GM12875 (cell line): ENCODE measurements around the gene ANKRD23.
A peak's percentile ranks its signal among the peaks of the same experiment; 100 is the strongest.

Source experiments
- H3K4me3 ChIP-seq: one replicate; pipeline ENCODE4 v1.5.1; 2011; ENCODE audit warnings: low read depth, low read length, control low read depth
- TF ChIP-seq, protein P1 (sequence below): IDR thresholded peaks from 2 replicates; pipeline ENCODE4 v1.5.1; 2011; ENCODE audit warnings: low read depth, mild to moderate bottlenecking, control low read depth, inconsistent platforms, low read length, moderate library complexity, borderline replicate concordance; ENCODE audit not compliant: insufficient read depth

The ANKRD23 gene

DNA sequence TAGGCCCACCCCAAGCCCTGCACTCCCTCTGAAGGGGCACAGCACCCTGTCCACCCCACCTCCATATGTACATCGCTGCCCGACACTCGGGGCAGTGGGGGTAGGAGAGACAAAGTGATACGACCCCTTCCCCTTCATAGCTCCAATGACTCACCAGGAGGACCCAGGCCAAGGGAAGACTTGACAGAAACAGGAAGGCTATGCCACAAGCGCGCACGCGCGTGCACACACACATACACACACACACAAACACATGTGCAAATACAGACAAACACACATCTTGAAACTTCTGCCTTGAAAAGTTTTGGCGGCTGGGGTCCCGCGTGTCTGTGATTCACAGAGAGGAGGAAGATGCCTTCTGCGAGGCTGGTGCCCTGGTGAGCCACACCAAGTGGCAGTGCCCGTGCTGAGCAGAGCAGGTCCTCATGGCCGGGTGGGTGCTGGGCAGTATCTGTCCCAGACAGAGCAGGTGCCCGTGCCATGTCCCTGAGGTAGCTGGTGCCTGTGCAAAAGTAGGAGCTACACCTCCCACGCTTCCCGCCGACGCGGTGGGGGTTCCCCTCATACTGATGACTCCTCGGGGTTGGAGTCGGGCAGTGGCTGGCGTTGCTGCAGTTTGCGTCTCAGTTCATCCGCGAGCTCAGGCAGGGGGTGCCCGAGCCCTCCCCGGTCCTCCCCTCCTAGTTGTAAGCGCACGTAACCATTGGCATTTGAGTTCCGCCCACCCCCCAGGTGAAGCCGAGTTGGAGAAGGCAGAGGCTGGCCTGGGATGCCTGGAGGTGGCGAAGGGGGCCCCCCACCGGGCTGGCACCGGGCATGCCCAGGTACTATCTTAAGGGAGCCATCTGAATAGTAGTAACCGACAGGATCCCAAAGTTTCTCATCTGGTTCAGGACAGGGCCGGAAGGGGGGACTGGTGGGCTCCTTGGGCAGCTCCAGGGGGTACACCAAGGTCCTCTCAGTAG lies 16.5 kb upstream of the ANKRD23 start:
- no peak overlapping the region for H3K4me3 ChIP-seq
- TF ChIP-seq, protein P1, sequence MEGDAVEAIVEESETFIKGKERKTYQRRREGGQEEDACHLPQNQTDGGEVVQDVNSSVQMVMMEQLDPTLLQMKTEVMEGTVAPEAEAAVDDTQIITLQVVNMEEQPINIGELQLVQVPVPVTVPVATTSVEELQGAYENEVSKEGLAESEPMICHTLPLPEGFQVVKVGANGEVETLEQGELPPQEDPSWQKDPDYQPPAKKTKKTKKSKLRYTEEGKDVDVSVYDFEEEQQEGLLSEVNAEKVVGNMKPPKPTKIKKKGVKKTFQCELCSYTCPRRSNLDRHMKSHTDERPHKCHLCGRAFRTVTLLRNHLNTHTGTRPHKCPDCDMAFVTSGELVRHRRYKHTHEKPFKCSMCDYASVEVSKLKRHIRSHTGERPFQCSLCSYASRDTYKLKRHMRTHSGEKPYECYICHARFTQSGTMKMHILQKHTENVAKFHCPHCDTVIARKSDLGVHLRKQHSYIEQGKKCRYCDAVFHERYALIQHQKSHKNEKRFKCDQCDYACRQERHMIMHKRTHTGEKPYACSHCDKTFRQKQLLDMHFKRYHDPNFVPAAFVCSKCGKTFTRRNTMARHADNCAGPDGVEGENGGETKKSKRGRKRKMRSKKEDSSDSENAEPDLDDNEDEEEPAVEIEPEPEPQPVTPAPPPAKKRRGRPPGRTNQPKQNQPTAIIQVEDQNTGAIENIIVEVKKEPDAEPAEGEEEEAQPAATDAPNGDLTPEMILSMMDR = no peak

DNA sequence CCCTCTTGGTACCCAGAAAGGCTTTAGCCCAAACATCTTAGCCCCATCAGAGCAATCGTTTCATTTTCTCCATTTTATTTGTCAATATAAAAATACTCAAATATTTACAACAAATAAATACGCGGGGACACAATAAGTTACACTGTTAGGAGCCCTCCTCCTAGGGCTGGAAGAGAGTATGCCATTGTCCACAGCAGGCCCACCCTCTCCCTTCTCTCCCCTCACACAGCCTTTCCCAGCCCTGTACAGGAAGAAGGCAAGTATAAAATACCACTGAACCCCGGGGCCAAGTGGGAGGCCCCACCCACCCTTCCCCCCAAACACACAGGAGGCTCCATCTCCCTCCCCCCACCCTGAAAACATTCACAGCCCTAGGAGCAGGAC lies 15.9 kb upstream of the ANKRD23 start:
- TF ChIP-seq, protein P1 = no peak
- H3K4me3 ChIP-seq = no peak overlapping the region

DNA sequence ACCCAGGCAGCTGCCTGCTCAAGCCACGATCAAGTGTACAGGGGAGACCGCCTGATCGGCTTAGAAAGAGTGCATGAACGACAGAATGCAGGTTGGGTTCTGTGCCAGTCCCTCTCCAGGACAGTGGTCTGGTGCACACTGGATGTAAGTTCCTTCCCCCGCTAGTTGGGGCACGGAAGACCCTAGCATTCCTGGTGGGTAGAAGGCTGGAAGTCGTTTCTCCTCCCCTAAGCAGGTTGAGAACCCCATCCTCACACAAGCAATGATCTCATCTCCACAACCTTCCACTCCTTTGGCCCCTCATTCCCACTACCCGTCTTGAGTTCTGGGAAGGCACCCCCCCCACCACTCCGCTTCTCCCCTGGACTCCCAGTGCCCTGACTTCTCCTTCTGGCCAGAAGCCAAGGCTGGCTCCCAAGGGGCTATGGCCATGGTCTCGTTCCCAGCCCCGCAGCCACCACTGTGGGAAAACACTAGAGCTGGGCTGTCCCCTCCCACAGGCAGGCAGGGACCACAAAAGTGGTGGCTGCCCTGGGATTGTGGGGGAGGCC lies 15.4 kb upstream of the ANKRD23 start:
- TF ChIP-seq, protein P1 = no peak
- H3K4me3 ChIP-seq = no peak overlapping the region

DNA sequence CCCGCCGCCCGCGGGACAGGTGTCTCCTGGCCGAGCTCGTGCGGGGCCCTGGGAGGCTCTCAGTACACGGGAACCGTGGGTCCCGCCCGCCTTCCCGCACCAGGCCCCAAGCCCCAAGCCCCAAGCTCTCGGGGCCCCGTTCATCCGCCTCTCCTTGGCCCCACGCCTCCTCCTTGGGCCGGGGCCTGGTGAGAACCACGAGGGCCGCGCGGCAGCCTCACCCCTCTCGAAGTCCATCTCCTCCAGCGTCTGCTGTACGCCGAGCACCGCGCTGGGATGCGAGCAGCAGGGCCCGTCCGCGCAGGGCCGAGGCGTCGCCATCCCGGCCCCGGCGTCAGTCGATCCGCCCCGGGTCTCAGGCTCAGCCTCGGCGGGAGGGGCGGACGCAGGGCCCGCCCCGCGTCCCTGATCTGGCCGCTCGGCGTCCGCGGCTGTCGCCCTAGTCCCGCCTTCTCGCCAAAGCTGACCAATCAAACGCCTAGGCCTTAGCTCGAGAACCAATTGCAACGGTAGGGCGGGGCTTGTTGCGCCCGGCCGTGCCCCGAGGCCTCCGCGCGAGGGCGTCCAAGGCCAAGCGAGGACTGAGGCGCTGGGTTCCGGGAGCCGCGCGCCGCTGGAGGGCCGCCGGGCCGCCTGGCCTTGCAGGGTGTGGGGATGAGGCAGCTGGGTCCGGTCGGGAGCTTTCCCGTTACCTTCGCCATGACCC lies 14.0 kb upstream of the ANKRD23 start, which contains the start of gene ANKRD39:
Gene ANKRD39, minus strand, starts transcription at position 350 of the 706 bp plus-strand sequence. Its CDS starts 29 bp downstream, at position 321.
- TF ChIP-seq, protein P1 = peak; percentile 94

DNA sequence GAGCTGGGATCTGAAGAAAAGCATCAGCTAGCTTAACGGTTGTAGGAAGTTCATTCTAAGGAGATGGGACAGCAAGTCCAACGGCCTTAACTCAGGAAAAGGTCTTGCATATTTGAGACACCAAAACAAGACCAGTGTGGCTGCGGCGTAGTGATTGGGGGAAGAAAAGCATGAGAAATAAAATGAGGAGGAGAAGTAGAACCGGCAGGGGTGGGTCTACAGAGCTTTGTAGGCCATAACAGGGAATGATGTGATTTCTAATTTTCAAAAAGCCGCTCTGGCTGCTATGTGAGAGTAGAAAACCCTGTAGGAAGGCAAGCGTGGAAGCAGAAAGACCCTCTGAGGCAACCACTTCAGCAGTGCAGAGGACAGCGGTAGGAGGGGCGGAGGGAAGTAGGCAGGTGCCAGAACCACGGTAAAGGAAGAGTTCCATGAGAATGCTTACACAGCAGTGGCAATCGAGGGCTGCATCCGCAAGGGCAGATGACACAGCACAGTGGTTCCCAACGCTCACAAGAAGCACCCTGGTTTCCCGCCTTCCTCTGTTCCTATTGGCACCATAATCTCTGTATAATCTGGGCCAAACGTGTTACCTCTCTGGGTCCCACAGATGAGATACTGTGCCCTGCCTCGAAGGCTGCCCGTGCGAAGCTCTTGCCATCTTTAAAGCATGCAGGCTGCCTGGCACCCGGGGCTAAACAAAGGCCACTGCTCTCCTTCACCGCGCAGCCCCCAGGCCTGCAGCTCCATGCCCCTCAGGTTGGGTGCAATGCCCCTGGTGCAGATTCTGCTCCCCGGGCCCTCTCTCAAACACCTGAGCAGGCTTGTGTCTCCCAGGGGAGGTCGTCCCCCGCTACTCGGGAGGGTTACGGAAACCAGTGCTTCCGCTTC lies 13.2 kb upstream of the ANKRD23 start:
- TF ChIP-seq, protein P1 = no peak
- H3K4me3 ChIP-seq = peak overlapping the region; percentile 66

More for the DNA sequence above, 14.0 kb upstream of the ANKRD23 start, which contains the start of gene ANKRD39:
- peak within 1 kb of the TSS; percentile 66 for H3K4me3 ChIP-seq

DNA sequence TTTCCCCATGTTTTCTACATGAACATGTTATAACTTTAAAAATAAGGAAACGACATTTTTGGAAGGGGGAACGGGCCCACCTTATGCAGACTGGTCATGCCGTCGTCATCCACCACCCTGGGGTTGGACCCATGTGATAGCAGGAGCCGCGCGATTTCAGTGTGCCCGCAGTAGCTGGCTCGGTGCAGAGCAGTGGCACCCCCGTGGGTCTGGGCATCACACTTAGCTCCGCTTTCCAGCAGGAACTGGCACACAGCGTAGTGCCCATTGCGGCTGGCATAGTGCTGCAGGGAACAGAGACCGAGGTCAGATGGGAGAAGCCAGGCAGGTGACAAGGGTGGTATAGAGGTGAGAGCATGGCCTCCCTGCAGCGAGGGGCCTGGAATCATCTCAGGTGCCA lies 9.5 kb upstream of the ANKRD23 start:
- TF ChIP-seq, protein P1 = no peak
- no peak overlapping the region for H3K4me3 ChIP-seq
